Gastroesophageal sphincter (tissue), 3 donors: ENCODE data around the gene DKK2.

Experiments
- EP300 ChIP-seq: sonication (generic); formaldehyde crosslinking; IDR thresholded peaks from one replicate; pipeline ENCODE4 v1.6.1; 2017; ENCODE audit warnings: antibody characterized with exemption, mild to moderate bottlenecking
- POLR2A ChIP-seq, 2 donors: fragments of 450-650 bp; IDR thresholded peaks; one replicate each; pipeline ENCODE4 v1.6.1; 2017; ENCODE audit warnings: antibody characterized with exemption in 2 of 2, mild to moderate bottlenecking in 2 of 2, moderate library complexity in 1 of 2
- POLR2AphosphoS5 ChIP-seq: sonication (generic); formaldehyde crosslinking; IDR thresholded peaks from one replicate; pipeline ENCODE4 v1.6.1; 2017; ENCODE audit warnings: antibody characterized with exemption
- TF ChIP-seq, protein P1 (sequence below), 4 experiments: fragments of 200-600 bp in 2 of 4; fragments of 450-650 bp in 2 of 4; sonication (generic) in 1 of 4; IDR thresholded peaks; one replicate each; pipeline ENCODE4 v1.5.1; 2017 to 2019; ENCODE audit warnings: antibody characterized with exemption in 4 of 4, mild to moderate bottlenecking in 2 of 4, moderate library complexity in 2 of 4

- TF ChIP-seq, protein P1, sequence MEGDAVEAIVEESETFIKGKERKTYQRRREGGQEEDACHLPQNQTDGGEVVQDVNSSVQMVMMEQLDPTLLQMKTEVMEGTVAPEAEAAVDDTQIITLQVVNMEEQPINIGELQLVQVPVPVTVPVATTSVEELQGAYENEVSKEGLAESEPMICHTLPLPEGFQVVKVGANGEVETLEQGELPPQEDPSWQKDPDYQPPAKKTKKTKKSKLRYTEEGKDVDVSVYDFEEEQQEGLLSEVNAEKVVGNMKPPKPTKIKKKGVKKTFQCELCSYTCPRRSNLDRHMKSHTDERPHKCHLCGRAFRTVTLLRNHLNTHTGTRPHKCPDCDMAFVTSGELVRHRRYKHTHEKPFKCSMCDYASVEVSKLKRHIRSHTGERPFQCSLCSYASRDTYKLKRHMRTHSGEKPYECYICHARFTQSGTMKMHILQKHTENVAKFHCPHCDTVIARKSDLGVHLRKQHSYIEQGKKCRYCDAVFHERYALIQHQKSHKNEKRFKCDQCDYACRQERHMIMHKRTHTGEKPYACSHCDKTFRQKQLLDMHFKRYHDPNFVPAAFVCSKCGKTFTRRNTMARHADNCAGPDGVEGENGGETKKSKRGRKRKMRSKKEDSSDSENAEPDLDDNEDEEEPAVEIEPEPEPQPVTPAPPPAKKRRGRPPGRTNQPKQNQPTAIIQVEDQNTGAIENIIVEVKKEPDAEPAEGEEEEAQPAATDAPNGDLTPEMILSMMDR (IDR thresholded peaks at IDR 0.05), result no peak
- TF ChIP-seq POLR2AphosphoS5 (no peak), EP300 (no peak), POLR2A (IDR thresholded peaks at IDR 0.05) (no peak)
Observed at GRCh38 chr4:107077192-107077591, 41.1 kb upstream of the DKK2 start.
